Right lobe of liver (tissue), 4 donors: ENCODE results near the gene VRK2.

Source experiments
- CTCF ChIP-seq, 4 donors: fragments of 200-600 bp in 3 of 4; fragments of 450-650 bp in 1 of 4; IDR thresholded peaks; one replicate each; pipeline versions ENCODE4 v1.5.1 to v1.8.0; 2016 to 2022; ENCODE audit warnings: antibody characterized with exemption in 4 of 4, mild to moderate bottlenecking in 2 of 4
- POLR2A ChIP-seq: fragments of 450-650 bp; IDR thresholded peaks from one replicate; pipeline ENCODE4 v1.6.1; 2017; ENCODE audit warnings: antibody characterized with exemption, mild to moderate bottlenecking
- donor health status: DM: no; HTN: no; CAD: no.
- donor health status: DM: no; HTN: no; CAD: no.
- donor health status: DM: no; HTN: yes; CAD: no.

- TF ChIP-seq CTCF (IDR thresholded peaks at IDR 0.05), result no peak
- no peak for TF ChIP-seq POLR2A
Observed at GRCh38 chr2:58019229-58019628, 27.4 kb upstream of the VRK2 start.
